Uterus (tissue), 4 donors: ENCODE measurements around the gene LRRC7. TPM values are rescaled to one million over a fixed set of nuclear protein-coding genes. Genes with fewer than 3 reads are reported as not detected.

Experiments
- DNase-seq, 2 donors: peaks; one replicate each; pipeline ENCODE4 v3.0.0-alpha.2; 2019 to 2020
- H3K27ac ChIP-seq, 2 donors: fragments of 200-600 bp; sonication (generic); 1 replicate in 1 of 2; 2 replicates in 1 of 2; pipeline ENCODE4 v1.5.1; 2016 to 2018
- H3K27me3 ChIP-seq, 2 donors: fragments of 200-600 bp; sonication (generic); one replicate each; pipeline ENCODE4 v1.5.1; 2018 to 2019; ENCODE audit warnings: control low read depth in 1 of 2
- H3K36me3 ChIP-seq, 2 donors: fragments of 200-600 bp; sonication (generic); one replicate each; pipeline ENCODE4 v1.5.1; 2019; ENCODE audit warnings: control low read depth in 1 of 2
- H3K4me1 ChIP-seq, 2 donors: fragments of 200-600 bp; sonication (generic); one replicate each; pipeline ENCODE4 v1.5.1; 2018 to 2019; ENCODE audit warnings: control low read depth in 1 of 2
- H3K4me3 ChIP-seq, 2 donors: fragments of 200-600 bp; sonication (generic); 1 replicate in 1 of 2; 2 replicates in 1 of 2; pipeline ENCODE4 v1.5.1; 2018 to 2019; ENCODE audit warnings: mild to moderate bottlenecking in 1 of 2
- H3K9me3 ChIP-seq, 2 donors: fragments of 200-600 bp; sonication (generic); one replicate each; pipeline ENCODE4 v1.5.1; 2019; ENCODE audit warnings: control low read depth in 1 of 2
- CTCF ChIP-seq, 4 experiments: fragments of 200-600 bp in 2 of 4; fragments of 450-650 bp in 2 of 4; sonication (generic) in 2 of 4; IDR thresholded peaks; one replicate each; pipeline ENCODE4 v1.5.1; 2016 to 2019; ENCODE audit warnings: antibody characterized with exemption in 4 of 4, mild to moderate bottlenecking in 2 of 4, moderate library complexity in 1 of 4
- POLR2A ChIP-seq, 2 donors: fragments of 450-650 bp; IDR thresholded peaks; one replicate each; pipeline ENCODE4 v1.6.1; 2016; ENCODE audit warnings: antibody characterized with exemption in 2 of 2, mild to moderate bottlenecking in 1 of 2, moderate library complexity in 1 of 2
- intact Hi-C: fragments of 100-400 bp; cut with DNase I; formaldehyde crosslinking; loops from one replicate; pipeline ENCODE4 v1.15.1; 2023; ENCODE audit warnings: low total_unique reads
- total RNA-seq, 4 donors: library from RNA; depleted of rRNA in 3 of 4; stranded (reverse); fragments of >200 nt in 3 of 4; gene quantifications; one replicate each; pipeline versions ENCODE4 v1.1.0 to v1.2.4, GENCODE V29; 2014 to 2023
- donor health status: DM: yes; HTN: yes; CAD: no.

Gene LRRC7
- total RNA-seq, 4 donors from 2014 or later = 1.5 to 12.0 TPM; not detected in 2

- TF ChIP-seq POLR2A (IDR thresholded peaks at IDR 0.05) = no peak
- Histone ChIP-seq H3K9me3 (no peaks in the 10 kb centered on the region), H3K4me1 (no peaks in the 10 kb centered on the region), H3K27me3 (no peaks in the 10 kb centered on the region), H3K36me3 (no peaks in the 10 kb centered on the region), H3K27ac (no peak overlapping the region), H3K4me3 (no peak overlapping the region)
- intact Hi-C loops = no loop called here
- DNase-seq = no peak
These were observed 423.9 kb downstream of the LRRC7 start for GRCh38 chr1:69991644-69992043.

GRCh38 chr1:69992594-69992993, 424.9 kb downstream of the LRRC7 start:
- no peak for TF ChIP-seq CTCF (IDR thresholded peaks at IDR 0.05)
- no peak for TF ChIP-seq POLR2A (IDR thresholded peaks at IDR 0.05)
- H3K27ac ChIP-seq = no peak overlapping the region

GRCh38 chr1:69993810-69994209, 426.1 kb downstream of the LRRC7 start:
- H3K36me3 ChIP-seq = no peaks in the 10 kb centered on the region
- H3K4me3 ChIP-seq = no peak overlapping the region
- no peak for DNase-seq
- no peaks in the 10 kb centered on the region for H3K4me1 ChIP-seq
- intact Hi-C loops = no loop called here
- H3K27me3 ChIP-seq = no peaks in the 10 kb centered on the region
- H3K27ac ChIP-seq = no peak overlapping the region
- no peak for TF ChIP-seq CTCF (IDR thresholded peaks at IDR 0.05)
- TF ChIP-seq POLR2A (IDR thresholded peaks at IDR 0.05) = no peak
- no peaks in the 10 kb centered on the region for H3K9me3 ChIP-seq

More at GRCh38 chr1:69992594-69992993, 424.9 kb downstream of the LRRC7 start:
- Histone ChIP-seq H3K9me3 (no peaks in the 10 kb centered on the region), H3K36me3 (no peaks in the 10 kb centered on the region), H3K4me1 (no peaks in the 10 kb centered on the region), H3K4me3 (no peak overlapping the region), H3K27me3 (no peaks in the 10 kb centered on the region)
- intact Hi-C loops = no loop called here
- no peak for DNase-seq

GRCh38 chr1:69994241-69994640, 426.5 kb downstream of the LRRC7 start:
- H3K4me1 ChIP-seq = no peaks in the 10 kb centered on the region
- no peaks in the 10 kb centered on the region for H3K36me3 ChIP-seq
- intact Hi-C loops = no loop called here
- no peaks in the 10 kb centered on the region for H3K9me3 ChIP-seq
- no peak overlapping the region for H3K4me3 ChIP-seq
- no peak for TF ChIP-seq CTCF (IDR thresholded peaks at IDR 0.05)
- no peak for TF ChIP-seq POLR2A (IDR thresholded peaks at IDR 0.05)
- DNase-seq = no peak
- H3K27me3 ChIP-seq = no peaks in the 10 kb centered on the region
- no peak overlapping the region for H3K27ac ChIP-seq

GRCh38 chr1:69998847-69999246, 431.1 kb downstream of the LRRC7 start:
- TF ChIP-seq POLR2A (IDR thresholded peaks at IDR 0.05) = no peak
- no peak for TF ChIP-seq CTCF (IDR thresholded peaks at IDR 0.05)
- Histone ChIP-seq H3K36me3 (no peaks in the 10 kb centered on the region), H3K27me3 (no peaks in the 10 kb centered on the region), H3K27ac (no peak overlapping the region), H3K4me3 (no peak overlapping the region), H3K4me1 (no peaks in the 10 kb centered on the region), H3K9me3 (no peaks in the 10 kb centered on the region)
- no peak for DNase-seq
- intact Hi-C loops = no loop called here
